HG03442 (cell line): ENCODE measurements around the gene CYP2C19.
"Not testable (repeated sequence)": the region's sequence is repeated elsewhere in the genome, so short reads cannot be mapped to it uniquely, and the experiment has no call there.

ENCODE experiments used
- ATAC-seq: cut with Tn5 transposase; IDR thresholded peaks from one replicate; pipeline ENCODE4 v1.9.1; 2021; ENCODE audit warnings: mild to moderate bottlenecking, moderate library complexity; ENCODE audit not compliant: unreplicated experiment

The CYP2C19 gene

DNA sequence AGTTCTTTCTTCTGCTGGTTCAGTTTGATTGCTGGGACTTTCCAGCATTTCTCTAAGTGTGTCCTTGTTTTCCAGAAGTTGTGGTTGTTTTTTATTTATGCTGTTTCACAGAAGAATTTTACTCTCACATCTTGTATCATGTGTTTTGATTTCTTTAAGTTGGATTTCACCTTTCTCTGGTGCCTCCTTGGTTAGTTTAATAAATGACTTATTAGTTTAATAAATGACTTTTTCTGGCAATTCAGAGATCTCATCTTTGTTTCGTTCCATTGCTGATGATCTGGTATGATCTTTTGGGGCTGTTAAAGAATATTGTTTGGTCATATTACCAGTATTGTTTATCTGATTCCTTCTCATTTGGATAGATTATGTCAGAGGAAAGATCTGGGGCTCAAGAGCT lies 116.2 kb downstream of the CYP2C19 start:
- ATAC-seq, result no peak

DNA sequence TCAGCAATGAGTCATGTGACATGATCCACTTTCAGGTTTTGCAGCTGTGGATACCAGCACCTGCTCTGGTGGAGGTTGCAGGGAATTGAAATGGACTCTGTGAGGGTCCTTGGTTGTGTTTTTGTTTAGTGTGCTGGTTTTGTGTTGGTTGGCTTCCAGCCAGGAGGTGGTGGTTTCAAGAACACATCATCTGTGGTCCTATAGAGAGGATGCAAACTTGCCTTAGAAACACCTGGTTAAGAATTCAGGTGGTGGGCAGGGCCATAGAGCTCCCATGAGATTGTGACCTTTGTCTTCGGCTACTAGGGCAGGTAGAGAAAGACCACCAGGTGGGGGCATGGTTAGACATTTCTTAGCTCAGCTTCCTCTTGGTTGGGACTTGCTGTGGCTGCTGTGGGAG lies 116.7 kb downstream of the CYP2C19 start:
- no peak for ATAC-seq

DNA sequence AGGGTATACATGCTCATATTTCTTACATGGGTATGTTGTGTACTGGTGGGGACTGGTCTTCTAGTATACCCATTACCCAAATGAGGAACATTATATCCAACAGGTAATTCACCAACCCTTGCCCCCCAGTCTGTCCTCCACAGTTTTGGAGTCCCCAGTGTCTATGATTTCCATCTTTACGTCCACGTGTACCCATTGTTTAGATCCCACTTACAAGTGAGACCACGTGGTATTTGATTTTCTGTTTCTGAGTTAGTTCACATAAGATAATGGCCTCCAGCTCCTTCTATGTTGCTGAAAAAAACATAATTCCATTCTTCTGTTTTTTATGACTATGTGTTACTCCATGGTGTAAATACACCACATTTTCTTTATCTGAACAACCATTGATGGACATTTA lies 126.6 kb downstream of the CYP2C19 start:
- no peak for ATAC-seq

DNA sequence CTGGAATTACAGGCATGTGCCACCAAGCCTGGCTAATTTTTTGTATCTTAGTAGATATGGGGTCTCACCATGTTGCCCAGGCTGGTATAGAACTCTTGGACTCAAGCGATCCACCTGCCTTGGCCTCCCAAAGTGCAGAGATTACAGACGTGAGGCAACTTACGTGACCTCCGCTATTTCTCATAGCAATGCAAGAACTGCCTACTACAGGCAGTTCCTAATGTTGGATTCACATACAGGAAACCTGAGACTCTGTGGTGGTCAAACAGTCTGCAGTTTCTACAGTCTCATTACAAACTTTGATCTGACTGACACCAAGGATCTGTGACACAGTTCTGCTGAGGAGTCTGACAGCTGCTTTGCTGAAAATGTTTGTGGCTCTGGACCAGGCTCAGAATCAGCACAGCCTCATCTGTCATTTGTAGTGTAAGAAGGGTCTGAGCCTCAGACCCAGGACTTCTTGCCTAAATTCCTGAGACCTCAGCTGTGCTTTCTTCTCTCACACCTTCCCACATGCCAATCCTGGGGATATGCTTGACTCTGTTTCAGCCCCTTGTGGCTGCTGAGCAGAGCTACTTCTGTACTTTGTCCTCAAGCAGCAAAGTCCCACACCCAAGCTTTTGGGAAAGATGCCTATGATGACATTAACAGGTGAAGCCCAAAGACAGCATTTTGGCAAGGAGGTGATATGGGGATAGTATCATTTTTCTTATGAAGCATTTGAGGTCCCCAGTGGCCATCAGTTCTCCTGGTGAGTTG lies 128.0 kb downstream of the CYP2C19 start:
- ATAC-seq, result no peak

DNA sequence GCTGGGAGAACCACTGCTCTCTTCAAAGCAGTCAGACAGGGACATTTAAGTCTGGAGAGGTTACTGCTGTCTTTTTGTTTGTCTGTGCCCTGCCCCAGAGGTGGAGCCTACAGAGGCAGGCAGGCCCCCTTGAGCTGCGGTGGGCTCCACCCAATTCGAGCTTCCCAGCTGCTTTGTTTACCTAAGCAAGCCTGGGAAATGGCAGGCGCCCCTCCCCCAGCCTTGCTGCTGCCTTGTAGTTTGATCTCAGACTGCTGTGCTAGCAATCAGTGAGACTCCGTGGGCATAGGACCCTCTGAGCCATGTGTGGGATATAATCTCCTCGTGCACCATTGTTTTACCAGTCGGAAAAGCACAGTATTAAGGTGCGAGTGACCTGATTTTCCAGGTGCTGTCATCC lies 135.9 kb downstream of the CYP2C19 start:
- ATAC-seq, result not testable (repeated sequence)

DNA sequence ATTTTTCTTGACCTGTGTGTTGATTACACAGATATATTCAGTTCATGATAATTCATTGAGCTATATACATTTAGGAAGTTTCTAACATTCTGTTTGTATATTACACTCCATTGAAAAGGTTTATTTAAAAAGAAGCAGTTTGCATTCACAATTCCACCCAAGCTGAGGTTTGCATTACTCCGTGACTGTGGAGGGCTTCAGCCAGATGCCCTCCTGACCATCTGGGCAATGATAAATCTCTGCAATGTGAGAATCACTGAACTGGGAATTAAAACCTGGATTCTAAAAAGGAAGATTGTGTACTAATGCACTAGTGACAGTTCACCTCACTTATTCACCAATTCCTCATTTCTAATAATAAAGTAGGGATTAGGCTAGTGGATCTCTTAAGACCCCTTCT lies 139.6 kb downstream of the CYP2C19 start:
- no peak for ATAC-seq

DNA sequence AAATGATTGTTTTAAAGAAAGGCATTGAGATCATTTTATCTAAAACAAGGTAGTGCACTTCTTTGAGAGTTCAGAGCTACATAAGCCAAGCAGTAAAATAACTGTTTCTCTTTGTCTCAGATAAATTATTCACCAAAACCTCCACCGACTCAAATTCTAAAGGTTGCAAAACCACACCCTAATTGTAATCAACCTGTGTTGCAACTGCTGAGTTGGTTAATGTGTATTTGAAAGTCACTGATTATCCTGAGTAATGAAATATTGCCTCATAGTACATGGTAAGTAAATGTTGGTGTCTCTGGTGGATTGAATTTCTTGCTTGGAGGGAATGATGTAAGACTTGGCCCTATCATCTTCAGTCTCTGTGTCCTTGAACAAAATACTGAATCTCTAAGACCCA lies 140.1 kb downstream of the CYP2C19 start:
- ATAC-seq, result no peak
